ENCODE measurements around the gene C1orf56.
A peak's percentile ranks its signal among the peaks of the same experiment; 100 is the strongest.

Gene C1orf56

GRCh38 chr1:151047591-151047924 lies at the start of gene C1orf56:
Gene C1orf56 (plus strand): TSS chr1:151047751. CDS start chr1:151047848, 97 bp downstream.
- no peak for DNase-seq (ENCODE audit: low read depth in 1 of 2, low spot score in 1 of 2)

- no peak for DNase-seq (ENCODE audit: low read depth in 1 of 2, low spot score in 1 of 2)
Measured at GRCh38 chr1:150997949-150998348, 49.6 kb upstream of the C1orf56 start.

GRCh38 chr1:150999051-150999674 lies 48.4 kb upstream of the C1orf56 start:
- peak in 1 of 2 donors; percentile 11 for DNase-seq (ENCODE audit: low read depth in 1 of 2, low spot score in 1 of 2)

GRCh38 chr1:150999926-151000325 lies 47.6 kb upstream of the C1orf56 start:
- no peak for DNase-seq (ENCODE audit: low read depth in 1 of 2, low spot score in 1 of 2)

GRCh38 chr1:151000408-151000807 lies 47.1 kb upstream of the C1orf56 start:
- DNase-seq (ENCODE audit: low read depth in 1 of 2, low spot score in 1 of 2), result no peak

GRCh38 chr1:151001602-151002001 lies 45.9 kb upstream of the C1orf56 start:
- DNase-seq (ENCODE audit: low read depth in 1 of 2, low spot score in 1 of 2), result no peak

- no peak for DNase-seq (ENCODE audit: low read depth in 1 of 2, low spot score in 1 of 2)
Measured at GRCh38 chr1:151002051-151002450, 45.5 kb upstream of the C1orf56 start.

GRCh38 chr1:151002611-151003010 lies 44.9 kb upstream of the C1orf56 start:
- no peak for DNase-seq (ENCODE audit: low read depth in 1 of 2, low spot score in 1 of 2)

- no peak for DNase-seq (ENCODE audit: low read depth in 1 of 2, low spot score in 1 of 2)
Measured at GRCh38 chr1:151003180-151003579, 44.4 kb upstream of the C1orf56 start.

GRCh38 chr1:151005729-151006319 lies 41.7 kb upstream of the C1orf56 start:
- DNase-seq (ENCODE audit: low read depth in 1 of 2, low spot score in 1 of 2), result no peak

- DNase-seq (ENCODE audit: low read depth in 1 of 2, low spot score in 1 of 2), result peak in 1 of 2 donors; percentile 21
Measured at GRCh38 chr1:151006327-151007052, 41.1 kb upstream of the C1orf56 start, which contains the start of gene MINDY1. Gene MINDY1 (minus strand): TSS chr1:151006902. CDS start chr1:151002617, 4,285 bp downstream.

GRCh38 chr1:151007853-151008243 lies 39.7 kb upstream of the C1orf56 start:
- DNase-seq (ENCODE audit: low read depth in 1 of 2, low spot score in 1 of 2), result no peak

- peak; percentile 86 to 91 for DNase-seq (ENCODE audit: low read depth in 1 of 2, low spot score in 1 of 2)
Measured at GRCh38 chr1:151008244-151009205, 39.0 kb upstream of the C1orf56 start, which contains the start of gene PRUNE1. Gene PRUNE1 (plus strand): TSS chr1:151008449. CDS start chr1:151008633, 184 bp downstream.

- no peak for DNase-seq (ENCODE audit: low read depth in 1 of 2, low spot score in 1 of 2)
Measured at GRCh38 chr1:151009206-151009587, 38.4 kb upstream of the C1orf56 start.

GRCh38 chr1:151009674-151010345 lies 37.7 kb upstream of the C1orf56 start:
- no peak for DNase-seq (ENCODE audit: low read depth in 1 of 2, low spot score in 1 of 2)

GRCh38 chr1:151010346-151010726 lies 37.2 kb upstream of the C1orf56 start:
- DNase-seq (ENCODE audit: low read depth in 1 of 2, low spot score in 1 of 2), result no peak

GRCh38 chr1:151011154-151011850 lies 36.2 kb upstream of the C1orf56 start:
- DNase-seq (ENCODE audit: low read depth in 1 of 2, low spot score in 1 of 2), result no peak

GRCh38 chr1:151012684-151013471 lies 34.7 kb upstream of the C1orf56 start:
- no peak for DNase-seq (ENCODE audit: low read depth in 1 of 2, low spot score in 1 of 2)

- no peak for DNase-seq (ENCODE audit: low read depth in 1 of 2, low spot score in 1 of 2)
Measured at GRCh38 chr1:151013518-151013917, 34.0 kb upstream of the C1orf56 start.
